Mesenchymal stem cell (in vitro differentiated cells and primary cell): ENCODE data around the gene HAUS6.

Experiments
- DNase-seq: peaks from one replicate; pipeline ENCODE4 v3.0.0-alpha.2; 2013
- H2AFZ ChIP-seq: one replicate; pipeline ENCODE4 v1.6.1; 2013; ENCODE audit warnings: low read depth, mild to moderate bottlenecking, control low read depth, inconsistent platforms, low read length, moderate library complexity
- H2AK5ac ChIP-seq: 2 replicates; pipeline ENCODE4 v1.6.1; 2013; ENCODE audit warnings: low read length, moderate library complexity, mild to moderate bottlenecking, inconsistent platforms; ENCODE audit not compliant: severe bottlenecking
- H2BK120ac ChIP-seq: one replicate; pipeline ENCODE4 v1.6.1; 2013; ENCODE audit warnings: low read depth, mild to moderate bottlenecking, inconsistent platforms, low read length, moderate library complexity
- H2BK12ac ChIP-seq, 2 experiments: one replicate each; pipeline ENCODE4 v1.6.1; 2013; ENCODE audit warnings: inconsistent platforms in 2 of 2, low read length in 2 of 2, mild to moderate bottlenecking in 2 of 2, moderate library complexity in 2 of 2, control low read depth in 1 of 2
- H2BK15ac ChIP-seq: one replicate; pipeline ENCODE4 v1.6.1; 2013; ENCODE audit warnings: mild to moderate bottlenecking, low read depth, inconsistent platforms; ENCODE audit not compliant: poor library complexity, severe bottlenecking
- H2BK5ac ChIP-seq: 2 replicates; pipeline ENCODE4 v1.6.1; 2013; ENCODE audit warnings: low read depth, mild to moderate bottlenecking, low read length, control low read depth, inconsistent platforms; ENCODE audit not compliant: poor library complexity, severe bottlenecking
- H3K14ac ChIP-seq, 2 experiments: one replicate each; pipeline ENCODE4 v1.6.1; 2013; ENCODE audit warnings: inconsistent platforms in 2 of 2, low read length in 2 of 2, control low read depth in 1 of 2, mild to moderate bottlenecking in 1 of 2, moderate library complexity in 1 of 2
- H3K18ac ChIP-seq, 2 experiments: one replicate each; pipeline ENCODE4 v1.6.1; 2013; ENCODE audit warnings: inconsistent platforms in 2 of 2, low read length in 2 of 2, control low read depth in 1 of 2, low read depth in 1 of 2, mild to moderate bottlenecking in 1 of 2
- H3K23ac ChIP-seq, 2 experiments: one replicate each; pipeline ENCODE4 v1.6.1; 2013; ENCODE audit warnings: inconsistent platforms in 2 of 2, low read length in 2 of 2, mild to moderate bottlenecking in 2 of 2, moderate library complexity in 2 of 2, control low read depth in 1 of 2
- H3K27ac ChIP-seq: 2 replicates; pipeline ENCODE4 v1.5.1; 2013; ENCODE audit warnings: mild to moderate bottlenecking, moderate library complexity, low read length, control low read depth, inconsistent platforms; ENCODE audit not compliant: poor library complexity, severe bottlenecking
- H3K27me3 ChIP-seq, 2 experiments: 2 replicates each; pipeline versions ENCODE4 v1.6.1 to v1.7.0; 2013; ENCODE audit warnings: low read length in 2 of 2, mild to moderate bottlenecking in 2 of 2, moderate library complexity in 2 of 2, control low read depth in 1 of 2, inconsistent platforms in 1 of 2; ENCODE audit not compliant: control insufficient read depth in 1 of 2, insufficient read depth in 1 of 2
- H3K36me3 ChIP-seq, 2 experiments: 2 replicates each; pipeline versions ENCODE4 v1.6.1 to v1.7.0; 2013; ENCODE audit warnings: low read length in 2 of 2, control low read depth in 1 of 2, inconsistent platforms in 1 of 2, low read depth in 1 of 2, mild to moderate bottlenecking in 1 of 2; ENCODE audit not compliant: insufficient read depth in 2 of 2, control insufficient read depth in 1 of 2
- H3K4ac ChIP-seq, 2 experiments: one replicate each; pipeline ENCODE4 v1.6.1; 2013; ENCODE audit warnings: inconsistent platforms in 2 of 2, low read length in 2 of 2, mild to moderate bottlenecking in 2 of 2, moderate library complexity in 2 of 2, control low read depth in 1 of 2, low read depth in 1 of 2
- H3K4me1 ChIP-seq: 2 replicates; pipeline ENCODE4 v1.6.1; 2013; ENCODE audit warnings: low read depth, low read length, control low read depth; ENCODE audit not compliant: control insufficient read depth, insufficient read depth
- H3K4me2 ChIP-seq: 2 replicates; pipeline ENCODE4 v1.6.1; 2013; ENCODE audit warnings: low read length, mild to moderate bottlenecking, inconsistent platforms; ENCODE audit not compliant: poor library complexity, severe bottlenecking
- H3K4me3 ChIP-seq, 2 experiments: 2 replicates each; pipeline versions ENCODE4 v1.5.1 to v1.7.0; 2013; ENCODE audit warnings: low read length in 2 of 2, mild to moderate bottlenecking in 2 of 2, control low read depth in 1 of 2, low read depth in 1 of 2; ENCODE audit not compliant: insufficient read depth in 1 of 2
- H3K79me1 ChIP-seq: replicated peaks from 2 replicates; pipeline ENCODE4 v1.6.1; 2013; ENCODE audit warnings: mild to moderate bottlenecking, control low read depth, low read length, inconsistent platforms; ENCODE audit not compliant: poor library complexity, severe bottlenecking
- H3K9ac ChIP-seq: 2 replicates; pipeline ENCODE4 v1.7.0; 2013; ENCODE audit warnings: mild to moderate bottlenecking, low read length, moderate library complexity
- H3K9me3 ChIP-seq: 2 replicates; pipeline ENCODE4 v1.7.0; 2013; ENCODE audit warnings: mild to moderate bottlenecking, low read length; ENCODE audit not compliant: control insufficient read depth
- H4K8ac ChIP-seq: one replicate; pipeline ENCODE4 v1.6.1; 2013; ENCODE audit warnings: inconsistent platforms, mild to moderate bottlenecking, low read length, moderate library complexity
- H4K91ac ChIP-seq: one replicate; pipeline ENCODE4 v1.6.1; 2013; ENCODE audit warnings: mild to moderate bottlenecking, low read length, inconsistent platforms
- whole genome bisulfite sequencing: methylation state at CpG from one replicate; pipeline ENCODE4 v1.1.7; 2013; ENCODE audit warnings: mixed read lengths; 5-methylcytosine and 5-hydroxymethylcytosine counted together

HAUS6 gene

DNA sequence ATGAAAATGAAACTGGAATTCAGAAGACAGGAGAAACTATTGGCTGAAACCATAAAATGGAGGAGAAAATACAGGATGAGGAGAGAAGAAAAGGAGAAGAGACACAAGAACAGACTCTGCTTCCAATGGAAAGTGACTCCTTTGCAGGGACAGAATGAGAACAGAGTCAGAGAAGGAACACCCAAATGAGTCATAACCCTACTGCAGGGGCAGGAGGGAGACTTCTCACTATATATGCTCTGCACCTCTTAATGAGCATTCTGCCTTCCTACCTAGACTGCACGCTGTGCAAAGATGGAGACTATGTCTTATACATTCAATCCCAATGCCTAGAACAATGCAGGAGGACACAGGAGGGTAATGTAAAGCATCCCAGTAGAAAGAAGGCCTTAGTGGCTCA, 71.8 kb downstream of the HAUS6 start:
- H2BK12ac ChIP-seq: no peak overlapping the region
- H3K27me3 ChIP-seq: no peaks in the 10 kb centered on the region
- 100% methylated on average over 1 of the region's 1 CpG for WGBS
- H3K79me1 ChIP-seq: no peaks in the 10 kb centered on the region
- no peak overlapping the region for H3K27ac ChIP-seq
- no peak overlapping the region for H4K91ac ChIP-seq
- H2BK15ac ChIP-seq: no peak overlapping the region
- no peak overlapping the region for H3K23ac ChIP-seq
- H3K9me3 ChIP-seq: no peaks in the 10 kb centered on the region
- H3K9ac ChIP-seq: peak overlapping the region; percentile 16
- no peak overlapping the region for H2BK5ac ChIP-seq
- H3K36me3 ChIP-seq: no peaks in the 10 kb centered on the region
- DNase-seq: peak; percentile 3
- H3K14ac ChIP-seq: no peak overlapping the region
- no peak overlapping the region for H3K18ac ChIP-seq
- H3K4ac ChIP-seq: no peak overlapping the region
- no peak overlapping the region for H3K4me2 ChIP-seq
- H3K4me3 ChIP-seq: no peak overlapping the region
- no peak overlapping the region for H2AK5ac ChIP-seq
- no peak overlapping the region for H2BK120ac ChIP-seq
- H3K4me1 ChIP-seq: peaks cover 1% of the 10 kb centered on the region
- H2AFZ ChIP-seq: no peak overlapping the region
- no peak overlapping the region for H4K8ac ChIP-seq

DNA sequence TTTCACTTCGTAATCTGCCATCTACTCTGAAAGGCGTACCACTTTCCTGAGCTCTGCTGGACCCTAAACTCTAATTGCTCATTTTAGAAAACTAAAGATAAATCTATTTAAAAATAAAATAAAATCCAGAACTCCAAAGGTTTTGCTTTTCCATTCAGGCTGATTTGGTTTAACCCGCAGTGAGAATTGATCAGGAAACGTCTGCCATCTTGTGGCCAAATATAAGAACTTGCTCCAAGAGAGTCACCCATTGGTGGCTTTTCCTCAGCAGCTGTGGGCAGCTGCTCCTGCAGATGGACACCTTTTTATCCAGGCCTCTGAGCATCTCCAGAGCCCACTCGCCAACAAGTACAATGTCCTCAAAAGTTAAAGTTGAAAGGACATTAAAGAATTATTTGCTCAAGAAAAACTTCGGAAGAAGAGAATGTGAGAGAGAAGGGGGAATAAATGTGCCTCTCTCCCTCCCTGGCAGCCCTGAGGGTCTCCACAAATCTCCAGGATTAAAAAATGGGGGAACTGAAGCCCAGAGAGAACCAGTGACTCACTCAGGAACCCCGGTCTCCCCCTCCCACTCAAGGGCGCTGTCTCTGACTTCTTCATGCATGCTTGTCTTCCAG, 73.8 kb downstream of the HAUS6 start:
- DNase-seq: peak; percentile 76

DNA sequence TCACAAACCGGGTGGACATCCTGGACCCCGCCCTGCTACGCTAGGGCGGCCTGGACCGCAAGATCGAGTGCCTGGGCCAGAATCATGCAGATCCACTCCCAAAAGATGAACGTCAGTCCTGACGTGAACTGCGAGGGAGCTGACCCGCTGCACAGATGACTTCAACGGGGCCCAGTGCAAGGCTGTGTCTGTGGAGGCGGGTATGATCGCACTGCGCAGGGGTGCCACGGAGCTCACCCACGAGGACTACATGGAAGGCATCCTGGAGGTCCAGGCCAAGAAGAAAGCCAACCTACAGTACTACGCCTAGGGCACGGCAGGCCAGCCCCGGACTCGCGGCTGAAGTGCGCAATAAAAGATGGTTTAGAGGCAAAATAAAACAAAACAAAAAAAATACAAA, 74.9 kb downstream of the HAUS6 start:
- Histone ChIP-seq H3K14ac (no peak overlapping the region), H3K4ac (no peak overlapping the region), H3K18ac (no peak overlapping the region), H3K9me3 (no peaks in the 10 kb centered on the region), H2BK120ac (no peak overlapping the region), H3K4me1 (peaks cover 1% of the 10 kb centered on the region), H3K27ac (no peak overlapping the region), H3K79me1 (no peaks in the 10 kb centered on the region), H3K36me3 (no peaks in the 10 kb centered on the region), H2BK15ac (no peak overlapping the region), H3K9ac (no peak overlapping the region), H3K4me3 (no peak overlapping the region), H3K4me2 (no peak overlapping the region), H4K91ac (no peak overlapping the region), H2BK5ac (no peak overlapping the region), H2AK5ac (no peak overlapping the region), H3K27me3 (no peaks in the 10 kb centered on the region), H3K23ac (no peak overlapping the region), H4K8ac (no peak overlapping the region), H2AFZ (no peak overlapping the region), H2BK12ac (no peak overlapping the region)
- 98% methylated on average over 17 of the region's 22 CpGs for WGBS
- no peak for DNase-seq

More for the DNA sequence above, 73.8 kb downstream of the HAUS6 start:
- H3K9me3 ChIP-seq: no peaks in the 10 kb centered on the region
- H2AK5ac ChIP-seq: no peak overlapping the region
- no peak overlapping the region for H2BK15ac ChIP-seq
- no peaks in the 10 kb centered on the region for H3K27me3 ChIP-seq
- peaks cover 1% of the 10 kb centered on the region for H3K4me1 ChIP-seq
- H3K9ac ChIP-seq: peak overlapping the region; percentile 74
- H3K27ac ChIP-seq: no peak overlapping the region
- no peaks in the 10 kb centered on the region for H3K79me1 ChIP-seq
- H2BK5ac ChIP-seq: no peak overlapping the region
- H2BK120ac ChIP-seq: no peak overlapping the region
- H4K8ac ChIP-seq: no peak overlapping the region
- no peak overlapping the region for H2AFZ ChIP-seq
- no peak overlapping the region for H3K14ac ChIP-seq
- H3K4ac ChIP-seq: no peak overlapping the region
- H4K91ac ChIP-seq: no peak overlapping the region
- no peak overlapping the region for H2BK12ac ChIP-seq
- H3K36me3 ChIP-seq: no peaks in the 10 kb centered on the region
- no peak overlapping the region for H3K4me3 ChIP-seq
- no peak overlapping the region for H3K4me2 ChIP-seq
- no peak overlapping the region for H3K18ac ChIP-seq
- H3K23ac ChIP-seq: no peak overlapping the region
- 33% methylated on average over 4 of the region's 8 CpGs for WGBS

DNA sequence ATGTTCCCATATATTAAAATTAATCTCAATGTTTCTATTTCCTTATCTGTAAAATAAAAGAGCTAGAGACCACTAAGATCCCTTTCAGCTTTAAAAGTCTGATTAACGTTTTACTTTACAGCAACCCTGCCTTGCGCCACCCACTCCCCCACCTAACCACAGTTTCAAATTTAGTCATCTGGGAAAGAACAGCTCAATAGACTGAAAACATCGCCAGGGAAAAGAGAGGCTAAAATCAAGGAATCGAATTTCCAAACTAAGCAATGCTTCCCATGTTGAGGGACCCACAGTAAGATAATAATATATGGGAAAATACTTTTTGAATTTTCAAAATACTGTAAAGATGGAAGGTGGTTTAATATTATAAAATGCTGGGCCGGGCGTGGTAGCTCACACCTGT, 76.3 kb downstream of the HAUS6 start:
- Histone ChIP-seq H3K27me3 (no peaks in the 10 kb centered on the region), H2BK120ac (no peak overlapping the region), H3K4me3 (no peak overlapping the region), H2BK5ac (no peak overlapping the region), H2BK15ac (no peak overlapping the region), H3K4ac (no peak overlapping the region), H4K8ac (no peak overlapping the region), H3K4me2 (no peak overlapping the region), H3K18ac (no peak overlapping the region), H2BK12ac (no peak overlapping the region), H3K23ac (no peak overlapping the region), H2AK5ac (no peak overlapping the region), H4K91ac (no peak overlapping the region), H3K27ac (no peak overlapping the region), H2AFZ (no peak overlapping the region), H3K4me1 (peaks cover 1% of the 10 kb centered on the region), H3K79me1 (no peaks in the 10 kb centered on the region), H3K14ac (no peak overlapping the region), H3K9me3 (no peaks in the 10 kb centered on the region), H3K9ac (no peak overlapping the region), H3K36me3 (no peaks in the 10 kb centered on the region)
- no peak for DNase-seq
- WGBS: 85% methylated on average over 5 of the region's 6 CpGs
